Measurements from ENCODE around the gene TIMM44. TPM values are rescaled to one million over a fixed set of nuclear protein-coding genes. Genes with fewer than 3 reads are reported as not detected.

Gene TIMM44
- total and polyA plus RNA-seq, 10 of the 15 experiments (the other 5 are each of a cell fraction or from before 2014, with no cell fraction given): 6.6 to 90.7 (median 57.6) TPM

GRCh38 chr19:7904074-7905020 is 39.1 kb downstream of the TIMM44 start:
- Histone ChIP-seq H3K36me3 (ENCODE audit: control insufficient read depth in 2 of 2, insufficient read depth in 2 of 2, low read length in 1 of 2) (peaks cover 0 to 2% of the 10 kb centered on the region in 2 experiments; a peak in 1 of 4 replicates), H3K79me2 (ENCODE audit: control insufficient read depth, insufficient read depth, low read length) (peaks cover 36% of the 10 kb centered on the region), H3K4me3 (peak overlapping the region; percentile 95), H4K20me1 (ENCODE audit: control insufficient read depth, insufficient read depth) (peaks cover 9% of the 10 kb centered on the region; the same call in 1 of the 2 replicates), H3K4me2 (ENCODE audit: control insufficient read depth, insufficient read depth) (peak overlapping the region; percentile 98), H2AFZ (ENCODE audit: control insufficient read depth, low read depth, low read length) (peak overlapping the region; percentile 82), H3K9me3 (replicated peaks; ENCODE audit: control insufficient read depth, insufficient read depth, low read length) (no peaks in the 10 kb centered on the region), H3K9ac (ENCODE audit: control insufficient read depth, insufficient read depth, low read length) (peak overlapping the region; percentile 93), H3K4me1 (ENCODE audit: control insufficient read depth, insufficient read depth, low read length) (peaks cover 14% of the 10 kb centered on the region), H3K27me3 (replicated peaks in 1 of 2; ENCODE audit: control insufficient read depth in 2 of 2, insufficient read depth in 2 of 2, low read length in 1 of 2) (no peaks in the 10 kb centered on the region), H3K27ac (ENCODE audit: control insufficient read depth, insufficient read depth) (peak overlapping the region; percentile 81)
- BruUV-seq (replicated peaks): no TSS peak
- SMC1A ChIA-PET (ENCODE audit: uncharacterized antibody, unreplicated experiment): interaction anchor here (1.2 kb wide), 1 partner anchor 16 kb away, joined by 13 read pairs; the partner anchor contains the start of gene SNAPC2
- RAD21 ChIA-PET (ENCODE audit: unreplicated experiment): interaction anchor here (0.6 to 1.6 kb wide), 6 partner anchors 16 to 162 kb away, joined by 3 to 17 read pairs (median 3); partner anchors contain the start of genes SNAPC2 and TIMM44
- in situ Hi-C loops (cut with MboI) (no loop called here), intact Hi-C loops (cut with micrococcal nuclease; ENCODE audit: unreplicated experiment) (loop anchor here (10.0 kb wide), 1 partner anchor 220 kb away; the partner anchor contains the start of gene TRAPPC5)
- CTCF ChIA-PET: interaction anchor here (0.7 to 3.3 kb wide), 8 partner anchors 13 to 336 kb away, joined by 4 to 13 read pairs (median 6); partner anchors contain the start of genes SNAPC2, TIMM44 and TRAPPC5
- ATAC-seq: peak; percentile 59
- POLR2A ChIA-PET: interaction anchor here (0.6 to 1.6 kb wide), 5 partner anchors 16 to 1513 kb away, joined by 4 to 27 read pairs (median 7); partner anchors contain the start of gene SNAPC2
- WGBS (ENCODE audit: insufficient coverage, insufficient replicate concordance, low lambda C conversion rate, missing lambda C conversion rate): 15% methylated on average over 36 of the region's 68 CpGs
- no peak for FAIRE-seq
- no peak for DNase-seq (ENCODE audit: low read depth, low spot score)
- TF ChIP-seq TBL1XR1 (IDR thresholded peaks at IDR 0.05; ENCODE audit: low read depth, low read length) (no peak), MXI1 (IDR thresholded peaks at IDR 0.05; ENCODE audit: low read depth, low read length) (peak; percentile 28; the same call in 1 of the 2 replicates), CHD1 (IDR thresholded peaks at IDR 0.05; ENCODE audit: low read depth, low read length) (no peak), BMI1 (IDR thresholded peaks at IDR 0.05; ENCODE audit: borderline replicate concordance) (no peak), E2F4 (IDR thresholded peaks at IDR 0.05; ENCODE audit: low read depth, low read length) (no peak), ATF3 (IDR thresholded peaks at IDR 0.05; ENCODE audit: borderline replicate concordance, extremely low read depth, low read depth, low read length) (no peak), ZBTB40 (IDR thresholded peaks at IDR 0.05; ENCODE audit: borderline replicate concordance) (no peak; the same call in 1 of the 2 replicates), MEF2A (IDR thresholded peaks at IDR 0.05; ENCODE audit: insufficient read depth, low read depth, low read length) (no peak), CHD2 (IDR thresholded peaks at IDR 0.05; ENCODE audit: borderline replicate concordance, low read depth, low read length) (0 out of 2 replicates have a peak, but pooled peaks have one; percentile 13), TCF12 (IDR thresholded peaks at IDR 0.05; ENCODE audit: low read depth, low read length) (0 out of 2 replicates have a peak, but pooled peaks have one; percentile 29), EGR1 (IDR thresholded peaks at IDR 0.05; ENCODE audit: borderline replicate concordance in 1 of 2, low read depth in 2 of 2, low read length in 2 of 2) (peak in 1 of 2 experiments; percentile 65; a peak in 2 of 3 replicates), NR2C1 (IDR thresholded peaks at IDR 0.05) (peak; percentile 58), WRNIP1 (IDR thresholded peaks at IDR 0.05; ENCODE audit: borderline replicate concordance, low read depth, low read length) (no peak), KAT2A (conservative IDR thresholded peaks at IDR 0.05; ENCODE audit: control insufficient read depth, low read depth, low read length) (no peak), BHLHE40 (IDR thresholded peaks at IDR 0.05; ENCODE audit: borderline replicate concordance in 1 of 2, low read depth in 2 of 2, low read length in 1 of 2) (peak in 1 of 2 experiments; percentile 77; a peak in 2 of 4 replicates)

All from GM12878 (cell line).